ENCODE data around the gene C4BPB. TPM values are rescaled to one million over a fixed set of nuclear protein-coding genes. Genes with fewer than 3 reads are reported as not detected.

The C4BPB gene
- total RNA-seq, 1 experiment from 2014 or later = not detected

- Histone ChIP-seq H3K79me1 (ENCODE audit: insufficient read depth, low read depth, low read length, poor library complexity, severe bottlenecking) (no peaks in the 10 kb centered on the region), H2BK120ac (ENCODE audit: low read depth, low read length, poor library complexity, severe bottlenecking) (no peak overlapping the region), H3K27me3 (ENCODE audit: insufficient read depth, low read length) (no peaks in the 10 kb centered on the region), H4K5ac (ENCODE audit: insufficient read length, low read depth, low read length) (no peak overlapping the region), H4K91ac (ENCODE audit: insufficient read length, low read depth, low read length) (no peak overlapping the region), H3T11ph (ENCODE audit: low read length) (no peak overlapping the region), H3K23me2 (ENCODE audit: insufficient read length, low read depth, low read length, poor library complexity, severe bottlenecking) (no peaks in the 10 kb centered on the region), H2AFZ (ENCODE audit: low read length) (no peak overlapping the region), H2BK20ac (ENCODE audit: low read depth, low read length, poor library complexity, severe bottlenecking) (no peak overlapping the region), H3K4me1 (ENCODE audit: insufficient read depth, low read length) (no peaks in the 10 kb centered on the region), H3K4me2 (ENCODE audit: insufficient read depth, insufficient read length, low read length) (no peak overlapping the region), H4K20me1 (ENCODE audit: control insufficient read depth, insufficient read depth, insufficient read length) (no peaks in the 10 kb centered on the region), H3K56ac (ENCODE audit: insufficient read length, low read depth, low read length) (no peak overlapping the region), H2BK12ac (ENCODE audit: insufficient read length, low read depth, low read length) (no peak overlapping the region), H3K79me2 (ENCODE audit: insufficient read depth, low read length) (no peaks in the 10 kb centered on the region), H3K27ac (ENCODE audit: insufficient read length, low read depth, low read length) (no peak overlapping the region), H2BK5ac (ENCODE audit: insufficient read length, low read length) (no peak overlapping the region), H3K14ac (ENCODE audit: insufficient read depth, low read length) (no peak overlapping the region), H4K8ac (replicated peaks; ENCODE audit: insufficient read length, low read depth, low read length) (no peak overlapping the region), H3K18ac (ENCODE audit: insufficient read length, low read depth, low read length) (no peak overlapping the region), H2BK15ac (ENCODE audit: low read depth, low read length) (no peak overlapping the region), H3K9me3 (ENCODE audit: control insufficient read depth, low read depth, low read length) (no peaks in the 10 kb centered on the region), H3K23ac (ENCODE audit: insufficient read length, low read depth, low read length) (no peak overlapping the region), H3K9ac (ENCODE audit: extremely low read depth, insufficient read length, low read length) (no peak overlapping the region), H2AK5ac (ENCODE audit: insufficient read length, low read length) (no peak overlapping the region), H3K4ac (ENCODE audit: low read depth, low read length) (no peak overlapping the region)
- no peak for DNase-seq
- no peak overlapping the region for H3K4me3 Mint-ChIP-seq
- no peaks in the 10 kb centered on the region for H3K27me3 Mint-ChIP-seq (ENCODE audit: low read depth)
- no peak overlapping the region for H3K27ac Mint-ChIP-seq
- no CpG with 5 or more reads among the region's 5 CpGs for WGBS (ENCODE audit: extremely low coverage, insufficient read length, low lambda C conversion rate)
- TF ChIP-seq, protein P1, sequence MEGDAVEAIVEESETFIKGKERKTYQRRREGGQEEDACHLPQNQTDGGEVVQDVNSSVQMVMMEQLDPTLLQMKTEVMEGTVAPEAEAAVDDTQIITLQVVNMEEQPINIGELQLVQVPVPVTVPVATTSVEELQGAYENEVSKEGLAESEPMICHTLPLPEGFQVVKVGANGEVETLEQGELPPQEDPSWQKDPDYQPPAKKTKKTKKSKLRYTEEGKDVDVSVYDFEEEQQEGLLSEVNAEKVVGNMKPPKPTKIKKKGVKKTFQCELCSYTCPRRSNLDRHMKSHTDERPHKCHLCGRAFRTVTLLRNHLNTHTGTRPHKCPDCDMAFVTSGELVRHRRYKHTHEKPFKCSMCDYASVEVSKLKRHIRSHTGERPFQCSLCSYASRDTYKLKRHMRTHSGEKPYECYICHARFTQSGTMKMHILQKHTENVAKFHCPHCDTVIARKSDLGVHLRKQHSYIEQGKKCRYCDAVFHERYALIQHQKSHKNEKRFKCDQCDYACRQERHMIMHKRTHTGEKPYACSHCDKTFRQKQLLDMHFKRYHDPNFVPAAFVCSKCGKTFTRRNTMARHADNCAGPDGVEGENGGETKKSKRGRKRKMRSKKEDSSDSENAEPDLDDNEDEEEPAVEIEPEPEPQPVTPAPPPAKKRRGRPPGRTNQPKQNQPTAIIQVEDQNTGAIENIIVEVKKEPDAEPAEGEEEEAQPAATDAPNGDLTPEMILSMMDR (conservative IDR thresholded peaks at IDR 0.05) = no peak
- no peaks in the 10 kb centered on the region for H3K4me1 Mint-ChIP-seq
- no peaks in the 10 kb centered on the region for H3K9me3 Mint-ChIP-seq
- H3K36me3 Mint-ChIP-seq (ENCODE audit: insufficient read depth in 1 of 3, low read depth in 3 of 3) = peaks cover 10 to 49% (median 48%) of the 10 kb centered on the region in 3 experiments
These were observed 21.0 kb upstream of the C4BPB start for GRCh38 chr1:207067665-207068064.
